ENCODE data around the gene CLIP2.
"Not testable (repeated sequence)": the region's sequence is repeated elsewhere in the genome, so short reads cannot be mapped to it uniquely, and the experiment has no call there.

Gene CLIP2

GRCh38 chr7:74289018-74289658 lies at the start of gene CLIP2:
TSS of gene CLIP2 (plus strand) at chr7:74289407. CDS start at chr7:74317547, 28,140 bp downstream.
- peak; percentile 82 for ATAC-seq
- H3K27me3 Mint-ChIP-seq: peaks cover 65% of the 10 kb centered on the region
- H3K4me3 Mint-ChIP-seq: peak within 1 kb of the TSS; percentile 87 to 89
- H3K27ac Mint-ChIP-seq: no peak within 1 kb of the TSS
- no peaks in the 10 kb centered on the region for H3K9me3 Mint-ChIP-seq
- peak; percentile 68 to 70 for DNase-seq
- peaks cover 38% of the 10 kb centered on the region for H3K4me1 Mint-ChIP-seq

DNA sequence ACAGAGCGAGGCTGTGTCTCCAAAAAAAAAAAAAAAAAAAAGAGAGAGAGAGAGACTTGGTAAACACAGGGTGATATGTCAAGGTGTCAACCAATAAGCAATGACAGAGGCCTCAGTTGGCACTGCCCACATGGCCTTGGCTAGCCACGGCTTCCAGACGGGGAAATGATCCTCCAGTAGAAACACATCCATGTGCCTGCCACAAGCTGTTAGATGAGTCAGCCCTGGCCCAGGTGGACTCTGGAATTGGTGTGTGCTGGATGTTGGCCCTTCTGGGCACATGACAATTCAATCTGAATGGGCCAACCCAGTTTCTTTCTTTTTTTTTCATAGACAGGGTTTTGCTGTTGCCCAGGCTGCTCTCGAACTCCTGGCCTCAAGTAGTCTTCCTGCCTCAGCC lies 48.7 kb upstream of the CLIP2 start:
- Mint-ChIP-seq H3K4me3 (no peak overlapping the region), H3K27me3 (no peaks in the 10 kb centered on the region), H3K9me3 (no peaks in the 10 kb centered on the region), H3K4me1 (peaks cover 7% of the 10 kb centered on the region), H3K27ac (no peak overlapping the region)
- no peak for ATAC-seq
- no peak for DNase-seq

- H3K4me3 Mint-ChIP-seq: no peak overlapping the region
- peaks cover 7% of the 10 kb centered on the region for H3K4me1 Mint-ChIP-seq
- H3K9me3 Mint-ChIP-seq: no peaks in the 10 kb centered on the region
- no peak overlapping the region for H3K27ac Mint-ChIP-seq
- DNase-seq (no peak), ATAC-seq (no peak)
- no peaks in the 10 kb centered on the region for H3K27me3 Mint-ChIP-seq
These were observed 47.1 kb upstream of the CLIP2 start for GRCh38 chr7:74242122-74242443.

GRCh38 chr7:74246497-74246896 lies 42.7 kb upstream of the CLIP2 start:
- Mint-ChIP-seq H3K27ac (peak overlapping the region in 1 of 2 donors; percentile 33), H3K27me3 (no peaks in the 10 kb centered on the region), H3K9me3 (no peaks in the 10 kb centered on the region), H3K4me1 (peaks cover 21% of the 10 kb centered on the region), H3K4me3 (no peak overlapping the region)
- DNase-seq (no peak), ATAC-seq (no peak)

DNA sequence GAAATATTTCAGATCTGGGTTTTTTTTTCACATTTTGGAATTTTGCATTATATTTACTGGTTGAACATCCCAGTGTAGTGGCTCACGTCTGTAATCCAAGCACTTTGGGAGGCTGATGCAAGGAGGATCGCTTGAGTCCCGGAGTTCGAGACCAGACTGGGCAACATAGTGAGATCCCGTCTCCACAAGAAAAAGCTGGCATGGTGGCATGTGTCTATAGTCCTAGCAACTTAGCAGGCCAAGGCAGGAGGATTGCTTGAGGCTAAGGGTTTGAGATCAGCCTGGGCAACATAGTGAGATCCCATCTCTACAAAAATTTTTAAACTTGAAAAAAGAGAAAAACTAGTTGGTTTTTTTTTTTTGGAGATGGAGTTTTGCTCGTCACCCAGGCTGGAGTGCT lies 41.1 kb upstream of the CLIP2 start:
- H3K27me3 Mint-ChIP-seq: no peaks in the 10 kb centered on the region
- H3K27ac Mint-ChIP-seq: peak overlapping the region in 1 of 2 donors; percentile 86
- H3K4me1 Mint-ChIP-seq: peaks cover 29% of the 10 kb centered on the region
- H3K9me3 Mint-ChIP-seq: no peaks in the 10 kb centered on the region
- no peak overlapping the region for H3K4me3 Mint-ChIP-seq
- no peak for DNase-seq
- no peak for ATAC-seq

- not testable (repeated sequence) for H3K27me3 Mint-ChIP-seq, H3K4me3 Mint-ChIP-seq, H3K27ac Mint-ChIP-seq, DNase-seq, H3K9me3 Mint-ChIP-seq, ATAC-seq
- peaks cover 30% of the 10 kb centered on the region for H3K4me1 Mint-ChIP-seq
These were observed 40.1 kb upstream of the CLIP2 start for GRCh38 chr7:74249058-74249457.

DNA sequence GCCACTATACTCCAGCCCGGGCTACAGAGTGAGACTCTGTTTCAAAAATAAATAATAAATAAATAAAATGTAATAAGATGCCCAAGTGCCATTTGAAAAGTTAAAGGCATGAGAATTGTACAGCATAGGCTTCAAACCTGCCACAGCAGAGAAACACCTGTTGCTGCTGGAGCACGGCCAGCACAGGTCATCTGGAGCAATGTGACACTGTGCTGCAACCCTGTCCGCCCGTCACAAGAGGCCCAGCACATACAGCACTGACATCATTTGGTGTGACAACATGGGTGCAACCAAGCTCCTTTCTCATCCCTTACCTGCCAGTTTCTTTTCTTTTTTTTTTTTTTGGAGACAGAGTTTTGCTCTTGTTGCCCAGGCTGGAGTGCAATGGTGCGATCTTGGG lies 36.3 kb upstream of the CLIP2 start:
- Mint-ChIP-seq H3K27ac (peak overlapping the region in 1 of 2 donors; percentile 27), H3K27me3 (no peaks in the 10 kb centered on the region)

DNA sequence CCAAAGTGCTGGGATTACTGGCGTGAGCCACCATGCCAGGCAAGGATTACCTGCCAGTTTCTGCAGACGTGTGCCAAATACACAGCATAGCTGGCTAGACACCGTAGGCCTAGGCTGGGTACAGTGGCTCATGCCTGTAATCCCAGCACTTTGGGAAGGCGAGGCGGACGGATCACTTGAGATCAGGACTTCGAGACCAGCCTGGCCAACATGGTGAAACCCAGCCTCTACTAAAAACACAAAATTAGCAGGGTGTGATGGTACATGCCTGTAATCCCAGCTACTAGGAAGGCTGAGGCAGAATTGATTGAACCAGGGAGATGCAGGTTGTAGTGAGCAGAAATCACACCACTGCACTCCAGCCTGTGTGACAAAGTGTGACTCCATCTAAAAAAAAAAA lies 35.9 kb upstream of the CLIP2 start:
- peak overlapping the region; percentile 97 to 100 for H3K27ac Mint-ChIP-seq
- no peaks in the 10 kb centered on the region for H3K9me3 Mint-ChIP-seq
- H3K27me3 Mint-ChIP-seq: no peaks in the 10 kb centered on the region
- ATAC-seq (no peak), DNase-seq (no peak)
- H3K4me3 Mint-ChIP-seq: peak overlapping the region; percentile 95 to 98
- H3K4me1 Mint-ChIP-seq: peaks cover 58% of the 10 kb centered on the region

More for the DNA sequence above, 36.3 kb upstream of the CLIP2 start:
- Mint-ChIP-seq H3K4me1 (peaks cover 58% of the 10 kb centered on the region), H3K4me3 (peak overlapping the region; percentile 95 to 98), H3K9me3 (no peaks in the 10 kb centered on the region)
- DNase-seq (no peak), ATAC-seq (no peak)

GRCh38 chr7:74253835-74254128 lies 35.4 kb upstream of the CLIP2 start:
- Mint-ChIP-seq H3K4me1 (peaks cover 58% of the 10 kb centered on the region), H3K4me3 (peak overlapping the region; percentile 95 to 98), H3K9me3 (no peaks in the 10 kb centered on the region), H3K27ac (peak overlapping the region; percentile 97 to 100), H3K27me3 (no peaks in the 10 kb centered on the region)
- ATAC-seq (peak; percentile 27), DNase-seq (no peak)

- Mint-ChIP-seq H3K27me3 (no peaks in the 10 kb centered on the region), H3K4me3 (peak within 1 kb of the TSS; percentile 95 to 98)
- ATAC-seq: peak; percentile 99
These were observed 34.9 kb upstream of the CLIP2 start, which contains the start of gene RFC2 for GRCh38 chr7:74254129-74254857. TSS of gene RFC2 (minus strand) at chr7:74254399. CDS start at chr7:74254383, 16 bp downstream.

GRCh38 chr7:74254858-74255379 lies 34.3 kb upstream of the CLIP2 start:
- H3K27me3 Mint-ChIP-seq: no peaks in the 10 kb centered on the region
- no peak for DNase-seq
- peak overlapping the region; percentile 97 to 100 for H3K27ac Mint-ChIP-seq
- ATAC-seq: no peak
- peak overlapping the region; percentile 95 to 98 for H3K4me3 Mint-ChIP-seq
- H3K4me1 Mint-ChIP-seq: peaks cover 52% of the 10 kb centered on the region
- H3K9me3 Mint-ChIP-seq: no peaks in the 10 kb centered on the region

More at GRCh38 chr7:74254129-74254857, 34.9 kb upstream of the CLIP2 start, which contains the start of gene RFC2:
- H3K9me3 Mint-ChIP-seq: no peaks in the 10 kb centered on the region
- peaks cover 58% of the 10 kb centered on the region for H3K4me1 Mint-ChIP-seq
- peak; percentile 98 to 99 for DNase-seq
- H3K27ac Mint-ChIP-seq: peak within 1 kb of the TSS; percentile 97 to 100

GRCh38 chr7:74255461-74255860 lies 33.7 kb upstream of the CLIP2 start:
- Mint-ChIP-seq H3K4me1 (peaks cover 47% of the 10 kb centered on the region), H3K27ac (peak overlapping the region in 1 of 2 donors; percentile 19), H3K4me3 (peak overlapping the region; percentile 95 to 98)
- DNase-seq, H3K9me3 Mint-ChIP-seq, ATAC-seq, H3K27me3 Mint-ChIP-seq: not testable (repeated sequence)

DNA sequence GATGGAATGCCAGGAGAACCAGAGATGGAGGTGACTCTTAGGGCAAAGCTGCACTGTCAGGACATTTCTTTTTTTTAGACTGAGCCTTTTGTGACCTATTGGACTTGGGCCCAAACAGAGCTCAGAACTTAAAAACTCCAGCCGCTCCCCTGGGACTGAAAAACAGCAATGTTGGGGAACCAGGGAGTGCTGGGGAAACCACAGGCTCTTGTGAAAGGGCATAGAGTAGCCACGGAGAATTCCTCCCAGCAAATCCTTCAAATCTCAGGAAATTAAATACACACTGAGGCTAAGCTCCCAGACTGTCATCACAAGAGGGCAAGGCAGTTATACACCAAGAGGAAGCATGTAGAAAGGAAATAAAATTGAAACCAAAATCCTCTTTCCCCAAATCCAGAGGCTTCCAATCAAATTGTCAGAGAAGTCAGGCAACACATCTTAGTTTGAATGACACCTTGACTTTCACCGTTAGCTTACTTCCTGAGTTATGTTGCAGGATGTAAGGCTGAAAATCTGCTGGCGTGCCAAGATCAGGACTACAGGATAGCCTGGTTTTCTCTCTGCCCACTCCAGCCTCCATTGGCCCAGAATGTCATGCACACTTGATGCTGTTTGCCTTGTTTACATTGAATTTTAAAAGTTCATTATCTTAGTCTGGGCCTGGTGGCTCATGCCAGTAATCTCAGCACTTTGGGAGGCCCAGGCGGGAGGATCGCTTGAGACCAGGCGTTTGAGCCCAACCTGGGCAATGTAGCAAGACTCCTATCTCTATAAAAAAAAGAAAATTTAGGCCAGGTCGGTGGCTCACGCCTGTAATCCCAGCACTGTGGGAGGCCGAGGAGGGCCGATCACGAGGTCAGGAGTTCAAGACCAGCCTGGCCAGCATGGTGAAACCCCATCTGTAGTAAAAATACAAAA lies 32.5 kb upstream of the CLIP2 start:
- H3K27me3 Mint-ChIP-seq: no peaks in the 10 kb centered on the region
- DNase-seq (no peak), ATAC-seq (no peak)
- H3K4me3 Mint-ChIP-seq: no peak overlapping the region
- H3K4me1 Mint-ChIP-seq: peaks cover 39% of the 10 kb centered on the region
- no peaks in the 10 kb centered on the region for H3K9me3 Mint-ChIP-seq
- peak overlapping the region; percentile 48 to 72 for H3K27ac Mint-ChIP-seq

DNA sequence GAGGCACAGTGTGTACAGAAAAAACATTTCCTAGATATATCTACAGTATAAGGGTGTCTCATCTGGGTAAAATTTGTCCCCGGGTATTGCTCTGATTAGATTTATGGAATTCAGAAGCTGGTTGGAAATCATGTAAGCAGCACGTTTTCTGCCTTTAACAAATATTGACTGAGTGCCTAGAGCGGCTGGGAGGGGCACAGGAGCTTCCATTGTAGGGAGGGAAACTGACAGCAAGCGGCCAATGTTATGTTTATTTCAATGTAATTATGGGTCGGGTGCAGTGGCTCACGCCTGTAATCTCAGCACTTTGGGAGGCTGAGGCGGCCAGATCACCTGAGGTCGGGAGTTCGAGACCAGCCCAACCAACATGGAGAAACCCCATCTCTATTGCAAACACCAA lies 30.6 kb upstream of the CLIP2 start:
- Mint-ChIP-seq H3K9me3 (no peaks in the 10 kb centered on the region), H3K27me3 (no peaks in the 10 kb centered on the region), H3K4me3 (no peak overlapping the region), H3K27ac (no peak overlapping the region), H3K4me1 (peaks cover 28% of the 10 kb centered on the region)
- no peak for DNase-seq
- no peak for ATAC-seq

- H3K4me1 Mint-ChIP-seq: no peaks in the 10 kb centered on the region
- DNase-seq: no peak
- ATAC-seq: no peak
- no peaks in the 10 kb centered on the region for H3K9me3 Mint-ChIP-seq
- no peak overlapping the region for H3K4me3 Mint-ChIP-seq
- no peak overlapping the region for H3K27ac Mint-ChIP-seq
- peaks cover 7% of the 10 kb centered on the region for H3K27me3 Mint-ChIP-seq
These were observed 26.4 kb upstream of the CLIP2 start for GRCh38 chr7:74262639-74263398.

Data from stimulated activated naive CD8-positive, alpha-beta T cell treated with anti-CD3 and anti-CD28 coated beads, Interleukin-15, amount 100 ng/mL, for 72 hours (primary cell).